Right atrium auricular region (tissue), 2 donors: ENCODE results near the gene ZNF841. TPM values are rescaled to one million over a fixed set of nuclear protein-coding genes. Genes with fewer than 3 reads are reported as not detected.

Experiments used
- DNase-seq: peaks from one replicate; pipeline ENCODE4 v3.0.0-alpha.2; 2019; ENCODE audit warnings: low spot score
- H3K27ac ChIP-seq, 2 donors: fragments of 200-600 bp; sonication (generic); 1 replicate in 1 of 2; 2 replicates in 1 of 2; pipeline ENCODE4 v1.5.1; 2016 to 2019
- H3K27me3 ChIP-seq, 2 donors: fragments of 200-600 bp; sonication (generic); one replicate each; pipeline versions ENCODE4 v1.5.1 to v1.6.0; 2017 to 2019
- H3K36me3 ChIP-seq: fragments of 200-600 bp; sonication (generic); one replicate; pipeline ENCODE4 v1.5.1; 2016
- H3K4me1 ChIP-seq, 2 donors: fragments of 200-600 bp; sonication (generic); one replicate each; pipeline versions ENCODE4 v1.5.1 to v1.6.0; 2017 to 2019
- H3K4me3 ChIP-seq, 2 donors: fragments of 200-600 bp; sonication (generic); 1 replicate in 1 of 2; 2 replicates in 1 of 2; pipeline ENCODE4 v1.5.1; 2017 to 2019; ENCODE audit warnings: mild to moderate bottlenecking in 1 of 2, moderate library complexity in 1 of 2
- H3K9me3 ChIP-seq, 2 donors: fragments of 200-600 bp; sonication (generic); one replicate each; pipeline ENCODE4 v1.5.1; 2019
- CTCF ChIP-seq, 2 donors: fragments of 200-600 bp; sonication (generic); IDR thresholded peaks; one replicate each; pipeline ENCODE4 v1.5.1; 2019; ENCODE audit warnings: antibody characterized with exemption in 2 of 2
- total RNA-seq, 2 donors: library from RNA; depleted of rRNA; stranded (reverse); fragments of >200 nt; gene quantifications; one replicate each; pipeline ENCODE4 v1.1.0, GENCODE V29; 2016

Gene ZNF841
- 10 to 100 TPM in 1 of 2 donors, 1 to 10 TPM in 1; 4.8 to 11.0 TPM for total RNA-seq

- TF ChIP-seq CTCF (IDR thresholded peaks at IDR 0.05), result no peak
These were observed at the start of gene ZNF841 for GRCh38 chr19:52095172-52096014. TSS of gene ZNF841 (minus strand) at chr19:52095765. CDS start at chr19:52084801, 10,964 bp downstream.

GRCh38 chr19:52142001-52142595 lies 46.5 kb upstream of the ZNF841 start:
- Histone ChIP-seq H3K27me3 (no peaks in the 10 kb centered on the region), H3K9me3 (no peaks in the 10 kb centered on the region), H3K27ac (no peak overlapping the region), H3K4me3 (no peak overlapping the region), H3K4me1 (peaks cover 0 to 17% of the 10 kb centered on the region in 2 donors), H3K36me3 (no peaks in the 10 kb centered on the region)
- TF ChIP-seq CTCF (IDR thresholded peaks at IDR 0.05), result no peak
- DNase-seq, result no peak

More at GRCh38 chr19:52095172-52096014, at the start of gene ZNF841:
- Histone ChIP-seq H3K27me3 (no peaks in the 10 kb centered on the region), H3K9me3 (peaks cover 0 to 19% of the 10 kb centered on the region in 2 donors), H3K27ac (peak within 1 kb of the TSS; percentile 58 to 64), H3K4me3 (peak within 1 kb of the TSS; percentile 73 to 88), H3K36me3 (no peaks in the 10 kb centered on the region), H3K4me1 (peaks cover 0 to 17% of the 10 kb centered on the region in 2 donors)
- DNase-seq, result peak; percentile 94

GRCh38 chr19:52141203-52141602 lies 45.6 kb upstream of the ZNF841 start:
- Histone ChIP-seq H3K9me3 (no peaks in the 10 kb centered on the region), H3K27me3 (no peaks in the 10 kb centered on the region), H3K27ac (no peak overlapping the region), H3K4me3 (no peak overlapping the region), H3K4me1 (peaks cover 0 to 17% of the 10 kb centered on the region in 2 donors), H3K36me3 (no peaks in the 10 kb centered on the region)
- DNase-seq, result no peak
- no peak for TF ChIP-seq CTCF (IDR thresholded peaks at IDR 0.05)

GRCh38 chr19:52140032-52140710 lies 44.6 kb upstream of the ZNF841 start:
- H3K4me1 ChIP-seq, result peaks cover 0 to 17% of the 10 kb centered on the region in 2 donors
- TF ChIP-seq CTCF (IDR thresholded peaks at IDR 0.05), result no peak
- H3K4me3 ChIP-seq, result peak overlapping the region; percentile 70 to 75
- H3K27me3 ChIP-seq, result no peaks in the 10 kb centered on the region
- H3K27ac ChIP-seq, result peak overlapping the region; percentile 90 to 95
- no peaks in the 10 kb centered on the region for H3K36me3 ChIP-seq
- no peak for DNase-seq
- H3K9me3 ChIP-seq, result no peaks in the 10 kb centered on the region

GRCh38 chr19:52139252-52140031 lies 43.9 kb upstream of the ZNF841 start, which contains the start of gene ZNF616:
TSS of gene ZNF616 (minus strand) at chr19:52139938. CDS start at chr19:52130512, 9,426 bp downstream.
- Histone ChIP-seq H3K27ac (peak within 1 kb of the TSS; percentile 90 to 95), H3K9me3 (no peaks in the 10 kb centered on the region), H3K27me3 (no peaks in the 10 kb centered on the region), H3K36me3 (no peaks in the 10 kb centered on the region), H3K4me1 (peaks cover 0 to 17% of the 10 kb centered on the region in 2 donors), H3K4me3 (peak within 1 kb of the TSS; percentile 70 to 75)
- TF ChIP-seq CTCF (IDR thresholded peaks at IDR 0.05), result peak; percentile 69 to 86
- peak; percentile 95 for DNase-seq
